SU-DHL-6 (cell line): ENCODE measurements around the gene TDO2.

Experiments used
- EZH2phosphoT487 ChIP-seq: fragments of 200-600 bp; sonication (generic), shearing (Covaris generic); conservative IDR thresholded peaks from 2 replicates; pipeline ENCODE4 v1.6.1; 2018; ENCODE audit warnings: mild to moderate bottlenecking, antibody characterized with exemption, low read length, moderate library complexity, mixed read lengths
- TF ChIP-seq, protein P1 (sequence below): fragments of 200-600 bp; sonication (generic); IDR thresholded peaks from one replicate; pipeline ENCODE4 v1.5.1; 2017; ENCODE audit warnings: antibody characterized with exemption, mild to moderate bottlenecking, low read length, moderate library complexity; ENCODE audit not compliant: insufficient read depth, poor library complexity, severe bottlenecking

DNA sequence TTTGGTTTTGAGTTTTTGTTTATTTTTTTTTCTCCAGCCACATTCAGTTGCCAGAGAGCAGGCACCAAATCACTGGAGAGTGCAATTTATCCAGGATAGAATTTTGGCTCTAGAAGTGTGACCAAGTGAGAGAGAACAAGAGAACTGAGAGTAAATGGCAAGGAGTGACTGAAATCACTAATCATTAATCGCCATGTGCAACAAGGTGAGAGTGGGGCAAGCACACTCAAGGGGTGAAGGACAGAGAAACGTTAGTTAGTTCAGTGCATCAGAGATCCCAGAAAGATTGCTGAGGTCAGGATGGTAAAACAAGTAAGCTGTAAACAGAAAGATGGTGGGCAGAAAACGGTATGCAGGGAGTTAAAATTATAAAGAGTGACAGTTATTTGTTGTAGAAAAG is 19.6 kb upstream of the TDO2 start:
- TF ChIP-seq, protein P1, sequence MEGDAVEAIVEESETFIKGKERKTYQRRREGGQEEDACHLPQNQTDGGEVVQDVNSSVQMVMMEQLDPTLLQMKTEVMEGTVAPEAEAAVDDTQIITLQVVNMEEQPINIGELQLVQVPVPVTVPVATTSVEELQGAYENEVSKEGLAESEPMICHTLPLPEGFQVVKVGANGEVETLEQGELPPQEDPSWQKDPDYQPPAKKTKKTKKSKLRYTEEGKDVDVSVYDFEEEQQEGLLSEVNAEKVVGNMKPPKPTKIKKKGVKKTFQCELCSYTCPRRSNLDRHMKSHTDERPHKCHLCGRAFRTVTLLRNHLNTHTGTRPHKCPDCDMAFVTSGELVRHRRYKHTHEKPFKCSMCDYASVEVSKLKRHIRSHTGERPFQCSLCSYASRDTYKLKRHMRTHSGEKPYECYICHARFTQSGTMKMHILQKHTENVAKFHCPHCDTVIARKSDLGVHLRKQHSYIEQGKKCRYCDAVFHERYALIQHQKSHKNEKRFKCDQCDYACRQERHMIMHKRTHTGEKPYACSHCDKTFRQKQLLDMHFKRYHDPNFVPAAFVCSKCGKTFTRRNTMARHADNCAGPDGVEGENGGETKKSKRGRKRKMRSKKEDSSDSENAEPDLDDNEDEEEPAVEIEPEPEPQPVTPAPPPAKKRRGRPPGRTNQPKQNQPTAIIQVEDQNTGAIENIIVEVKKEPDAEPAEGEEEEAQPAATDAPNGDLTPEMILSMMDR: no peak
- TF ChIP-seq EZH2phosphoT487: no peak
